22Rv1 (cell line): ENCODE measurements around the gene ATXN1.

ENCODE experiments used
- CTCF ChIP-seq: fragments of 450-650 bp; IDR thresholded peaks from 2 replicates; pipeline ENCODE4 v1.5.1; 2017; ENCODE audit warnings: mild to moderate bottlenecking
- ZFX ChIP-seq: fragments of 450-650 bp; IDR thresholded peaks from 2 replicates; pipeline ENCODE4 v1.6.1; 2017; ENCODE audit warnings: antibody characterized with exemption, borderline replicate concordance

GRCh38 chr6:16369140-16369745 lies 392.0 kb downstream of the ATXN1 start:
- TF ChIP-seq CTCF, result no peak
- no peak for TF ChIP-seq ZFX
